GM18502 (cell line): Measurements from ENCODE around the gene SDF4.
"Not testable (repeated sequence)": the region's sequence is repeated elsewhere in the genome, so short reads cannot be mapped to it uniquely, and the experiment has no call there.

Source experiments
- ATAC-seq: cut with Tn5 transposase; IDR thresholded peaks from one replicate; pipeline ENCODE4 v1.9.1; 2021; ENCODE audit warnings: mild to moderate bottlenecking; ENCODE audit not compliant: unreplicated experiment, poor library complexity

Gene SDF4

DNA sequence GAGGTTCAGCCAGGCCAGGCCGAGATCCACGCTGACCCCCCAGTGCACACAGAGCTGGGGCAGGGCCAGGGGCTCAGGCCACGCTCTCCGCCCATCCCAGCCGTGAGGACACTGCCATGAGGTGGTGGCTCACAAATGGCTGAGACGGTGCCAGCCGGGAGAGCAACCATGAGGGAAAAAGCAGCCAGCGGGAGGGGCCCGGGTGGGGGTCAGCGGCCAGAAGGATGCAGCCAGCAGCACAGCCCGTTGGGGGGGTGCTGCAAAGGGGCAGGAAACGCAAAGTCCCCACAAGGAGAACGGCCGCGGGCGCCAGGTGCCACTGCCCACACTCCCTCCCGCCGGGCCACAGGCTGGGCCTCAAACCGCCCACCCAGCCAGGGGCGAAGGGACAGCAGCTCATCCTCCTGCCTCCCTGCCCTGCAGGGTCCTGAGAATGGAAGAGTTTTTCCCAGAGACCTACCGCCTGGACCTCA is 49.8 kb downstream of the SDF4 start:
- no peak for ATAC-seq

DNA sequence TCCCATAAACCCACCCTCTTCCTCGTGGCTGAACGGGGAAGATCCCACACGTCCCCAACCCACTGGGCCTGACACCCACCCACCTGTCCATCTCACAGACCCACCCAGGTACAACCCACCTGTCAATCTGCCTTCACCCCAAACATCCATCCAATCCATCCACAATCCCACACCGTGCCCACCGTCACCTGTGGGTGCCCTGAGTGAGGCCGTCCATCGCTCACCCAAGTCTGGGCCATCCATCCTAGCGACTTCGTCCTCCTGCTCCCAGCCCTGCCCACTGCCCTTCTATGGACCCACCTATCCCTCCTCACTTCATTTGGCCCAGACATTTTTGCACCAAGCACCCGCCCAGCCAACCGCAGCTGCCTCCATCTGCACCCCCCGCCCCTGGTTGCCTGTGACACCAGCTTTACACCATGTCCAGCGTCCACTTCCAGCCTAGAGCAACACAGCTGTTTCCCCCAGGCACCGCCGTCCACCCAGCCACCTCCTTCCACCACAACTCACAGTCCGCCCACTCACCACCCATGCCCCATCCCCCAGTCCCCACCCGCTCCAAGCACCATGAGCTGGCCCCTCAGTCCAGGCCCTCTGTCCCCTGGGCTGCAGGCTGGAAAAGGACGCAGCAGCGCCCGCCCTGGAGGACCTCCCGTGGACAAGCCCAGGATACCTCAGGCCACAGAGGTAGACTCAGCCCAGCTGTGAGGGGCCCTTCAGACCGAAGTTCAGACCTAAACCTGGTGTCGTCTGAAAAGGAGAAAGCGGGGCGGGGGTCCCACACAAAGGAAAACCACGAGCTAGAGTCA is 50.5 kb downstream of the SDF4 start:
- no peak for ATAC-seq

DNA sequence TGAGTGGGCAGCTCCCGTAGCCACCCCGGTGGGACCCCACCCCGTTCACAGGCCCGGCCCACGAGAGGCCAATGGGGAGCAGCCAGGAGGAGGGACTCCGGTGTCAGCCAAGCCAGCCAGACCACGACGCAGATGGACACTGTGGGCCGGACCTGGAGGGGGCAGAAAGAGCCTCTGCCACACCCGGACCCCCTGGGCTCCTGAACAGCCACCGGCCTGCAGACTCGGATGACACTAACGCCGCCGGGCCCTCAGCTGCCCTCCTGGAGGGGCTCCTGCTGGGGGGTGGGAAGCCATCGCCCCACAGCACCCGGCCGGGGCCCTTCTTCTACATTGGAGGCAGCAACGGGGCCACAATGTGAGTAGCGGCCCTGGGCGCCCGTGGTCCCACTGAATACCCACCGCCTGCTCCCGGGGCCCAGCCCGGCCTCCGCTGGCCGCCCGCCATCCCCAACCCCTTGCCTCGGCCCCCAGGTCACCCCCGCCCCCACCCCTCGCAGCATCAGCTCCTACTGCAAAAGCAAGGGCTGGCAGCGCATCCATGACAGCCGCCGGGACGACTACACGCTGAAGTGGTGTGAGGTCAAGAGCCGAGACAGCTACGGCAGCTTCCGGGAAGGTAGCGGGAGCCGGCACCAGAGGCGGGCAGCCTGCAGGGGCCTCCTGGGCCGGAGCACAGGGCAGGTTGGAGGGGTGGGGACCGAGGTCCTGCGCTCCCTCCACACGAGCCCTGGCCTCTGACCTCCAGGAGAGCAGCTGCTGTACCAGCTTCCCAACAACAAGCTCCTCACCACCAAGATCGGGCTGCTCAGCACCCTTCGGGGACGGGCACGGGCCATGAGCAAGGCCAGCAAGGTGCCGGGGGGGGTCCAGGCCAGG is 51.6 kb downstream of the SDF4 start:
- ATAC-seq = no peak

DNA sequence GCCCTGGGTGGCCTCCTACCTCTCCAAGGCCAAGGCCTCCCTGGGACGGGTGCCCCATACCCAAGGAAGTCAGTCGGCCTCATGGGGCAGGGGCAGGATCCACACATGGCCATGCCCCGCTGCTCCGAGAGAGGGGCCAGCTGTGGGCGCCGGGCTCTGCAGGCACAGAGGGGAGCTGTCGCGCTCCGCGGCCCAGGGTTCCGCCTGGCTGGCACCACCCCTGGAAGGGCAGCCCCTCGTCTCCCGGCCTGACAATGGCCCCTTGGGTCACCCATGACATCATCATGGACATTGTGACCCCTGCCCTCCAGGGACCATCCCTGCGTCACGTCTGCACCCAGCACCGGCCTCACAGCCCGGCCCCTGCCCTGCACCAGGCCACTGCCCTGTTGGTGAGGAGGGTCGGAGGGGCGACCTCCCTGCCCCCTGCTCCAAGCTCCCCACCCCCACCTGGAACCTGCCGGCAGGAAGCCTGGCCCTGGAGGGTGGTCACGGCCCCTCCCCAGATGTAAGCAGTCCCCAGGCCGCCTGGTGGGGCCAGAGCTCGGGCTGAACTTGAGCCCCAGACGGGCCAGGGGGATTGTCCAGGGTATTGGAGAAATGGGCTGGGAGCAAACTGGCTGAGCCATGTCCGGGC is 52.3 kb downstream of the SDF4 start:
- ATAC-seq = no peak

DNA sequence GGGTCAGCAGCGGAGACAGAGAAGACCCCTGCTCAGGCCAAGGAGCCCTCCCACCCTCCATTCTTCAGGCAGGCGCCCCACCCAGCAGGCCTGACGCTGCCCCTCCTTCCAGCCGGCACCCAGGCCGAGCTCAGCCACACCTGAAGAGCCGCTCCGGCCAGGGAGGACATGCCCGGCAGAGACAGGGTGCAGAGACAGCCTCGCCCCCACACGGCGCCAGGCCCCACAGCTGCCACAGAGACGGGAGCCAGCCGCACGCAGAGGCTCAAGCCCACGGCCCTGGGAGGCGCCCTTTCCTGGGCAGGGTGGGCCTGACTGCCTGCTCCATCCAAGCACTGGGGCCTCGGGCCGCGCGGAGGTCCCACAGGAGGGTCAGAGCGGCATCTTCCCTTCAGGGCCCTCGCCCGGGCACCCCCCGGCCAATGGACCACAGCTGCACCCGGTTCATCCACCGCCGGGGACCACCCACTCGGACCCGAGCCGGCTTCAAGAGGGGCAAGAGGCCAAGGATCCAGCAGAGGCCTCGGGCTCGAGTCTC is 52.9 kb downstream of the SDF4 start:
- ATAC-seq = no peak

DNA sequence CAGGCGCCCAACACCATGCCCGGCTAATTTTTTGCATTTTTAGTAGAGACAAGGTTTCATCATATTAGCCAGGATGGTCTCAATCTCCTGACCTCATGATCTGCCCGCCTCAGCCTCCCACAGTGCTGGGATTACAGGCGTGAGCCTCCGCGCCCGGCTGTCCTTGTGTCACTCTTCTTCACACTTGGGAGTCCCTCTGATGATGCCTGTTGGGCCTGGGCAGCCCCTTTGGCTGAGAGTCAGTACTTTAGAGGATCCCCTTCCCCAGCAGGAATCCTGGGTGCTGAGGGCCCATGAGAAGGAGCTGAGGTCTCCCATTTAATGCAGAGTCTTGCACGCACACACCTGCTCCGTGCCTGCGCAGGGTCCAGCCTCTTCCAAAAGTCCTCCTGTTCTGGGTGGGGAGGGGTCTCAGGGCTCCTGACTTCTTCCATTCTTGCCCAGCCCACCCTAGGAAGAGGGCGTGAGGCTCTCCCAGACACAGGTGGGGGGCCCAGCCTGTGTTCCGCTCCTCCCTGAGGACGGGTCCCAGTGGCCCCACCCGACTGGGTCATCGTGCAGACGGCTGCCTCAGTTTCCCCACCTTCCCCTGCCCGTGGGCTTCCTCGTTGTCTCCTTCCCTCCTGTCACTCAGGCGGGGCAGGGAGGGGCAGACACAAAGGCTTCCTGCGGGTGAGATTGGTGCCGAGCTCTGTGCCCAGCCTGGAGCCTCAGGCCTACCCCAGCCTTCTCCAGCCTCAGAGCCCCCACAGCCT is 54.2 kb downstream of the SDF4 start:
- no peak for ATAC-seq

DNA sequence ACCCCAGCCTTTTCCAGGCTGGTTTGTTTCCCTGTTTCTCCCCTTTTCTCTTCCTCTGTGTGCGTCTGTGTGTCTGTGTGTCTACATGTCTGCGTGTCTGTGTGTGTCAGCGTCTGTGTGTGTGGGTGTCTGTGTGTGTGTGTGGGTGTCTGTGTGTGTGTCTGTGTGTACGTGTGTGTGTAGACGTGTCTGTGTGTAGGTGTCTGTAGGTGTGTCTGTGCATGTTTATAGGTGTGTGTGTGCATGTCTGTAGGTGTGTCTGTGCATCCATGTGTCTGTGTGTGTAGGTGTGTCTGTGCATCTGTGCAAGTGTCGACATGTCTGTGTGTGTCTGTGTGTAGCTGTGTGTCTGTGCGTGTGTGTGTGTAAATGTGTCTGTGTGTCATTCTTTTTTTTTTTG is 54.9 kb downstream of the SDF4 start:
- no peak for ATAC-seq

DNA sequence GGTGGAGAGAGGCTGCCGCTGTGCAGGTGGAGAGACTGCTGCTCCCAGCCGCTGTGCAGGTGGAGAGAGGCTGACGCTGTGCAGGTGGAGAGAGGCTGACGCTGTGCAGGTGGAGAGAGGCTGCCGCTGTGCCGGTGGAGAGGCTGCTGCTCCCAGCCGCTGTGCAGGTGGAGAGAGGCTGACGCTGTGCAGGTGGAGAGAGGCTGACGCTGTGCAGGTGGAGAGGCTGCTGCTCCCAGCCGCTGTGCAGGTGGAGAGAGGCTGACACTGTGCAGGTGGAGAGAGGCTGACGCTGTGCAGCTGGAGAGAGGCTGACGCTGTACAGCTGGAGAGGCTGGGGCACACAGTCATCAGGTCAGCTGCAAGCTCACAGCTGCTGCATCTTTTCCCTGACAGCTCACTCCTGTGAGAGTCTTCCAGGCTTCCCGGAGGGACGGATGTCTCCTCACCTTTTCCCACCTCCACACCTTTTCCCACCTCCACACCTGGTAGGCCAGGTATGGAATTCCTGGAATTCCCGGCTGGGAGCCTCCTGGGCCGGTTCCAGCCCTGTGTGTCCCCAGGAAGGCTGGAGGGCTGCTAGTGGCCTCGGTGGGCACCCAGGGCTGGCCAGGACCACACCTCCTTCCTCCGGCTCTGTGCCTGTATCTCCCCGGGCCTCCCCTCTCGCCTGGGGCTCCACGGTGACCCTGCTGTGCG is 55.6 kb downstream of the SDF4 start:
- ATAC-seq = not testable (repeated sequence)

DNA sequence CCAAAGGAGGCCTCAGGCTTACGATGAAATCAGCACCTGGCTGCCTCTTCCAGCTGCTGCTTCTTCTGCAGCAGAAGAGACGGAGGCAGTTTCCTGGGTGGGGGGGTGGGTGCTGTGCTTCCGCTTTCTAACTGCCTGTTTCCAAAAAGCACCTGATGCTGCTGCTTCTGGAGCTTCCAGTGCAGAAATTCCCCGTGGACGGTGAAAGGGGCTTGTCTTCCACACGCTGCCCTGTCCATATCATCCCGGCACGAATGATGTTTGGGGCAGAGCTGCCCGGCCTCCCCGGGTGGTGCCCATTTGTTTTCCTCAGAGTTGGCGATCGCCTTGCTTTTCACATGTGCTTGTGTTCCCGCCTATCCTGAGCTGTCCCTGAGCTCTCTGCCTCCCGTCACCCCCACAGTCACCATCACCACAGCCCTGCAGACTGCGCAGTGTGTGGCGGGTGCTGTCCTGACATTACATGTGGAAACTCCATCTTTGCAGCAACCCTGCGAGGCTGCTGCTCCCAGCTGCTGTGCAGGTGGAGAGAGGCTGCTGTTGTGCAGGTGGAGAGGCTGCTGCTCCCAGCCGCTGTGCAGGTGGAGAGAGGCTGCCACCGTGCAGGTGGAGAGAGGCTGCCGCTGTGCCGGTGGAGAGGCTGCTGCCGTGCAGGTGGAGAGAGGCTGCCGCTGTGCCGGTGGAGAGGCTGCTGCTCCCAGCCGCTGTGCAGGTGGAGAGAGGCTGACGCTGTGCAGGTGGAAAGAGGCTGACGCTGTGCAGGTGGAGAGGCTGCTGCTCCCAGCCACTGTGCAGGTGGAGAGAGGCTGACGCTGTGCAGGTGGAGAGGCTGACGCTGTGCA is 56.4 kb downstream of the SDF4 start:
- no peak for ATAC-seq

DNA sequence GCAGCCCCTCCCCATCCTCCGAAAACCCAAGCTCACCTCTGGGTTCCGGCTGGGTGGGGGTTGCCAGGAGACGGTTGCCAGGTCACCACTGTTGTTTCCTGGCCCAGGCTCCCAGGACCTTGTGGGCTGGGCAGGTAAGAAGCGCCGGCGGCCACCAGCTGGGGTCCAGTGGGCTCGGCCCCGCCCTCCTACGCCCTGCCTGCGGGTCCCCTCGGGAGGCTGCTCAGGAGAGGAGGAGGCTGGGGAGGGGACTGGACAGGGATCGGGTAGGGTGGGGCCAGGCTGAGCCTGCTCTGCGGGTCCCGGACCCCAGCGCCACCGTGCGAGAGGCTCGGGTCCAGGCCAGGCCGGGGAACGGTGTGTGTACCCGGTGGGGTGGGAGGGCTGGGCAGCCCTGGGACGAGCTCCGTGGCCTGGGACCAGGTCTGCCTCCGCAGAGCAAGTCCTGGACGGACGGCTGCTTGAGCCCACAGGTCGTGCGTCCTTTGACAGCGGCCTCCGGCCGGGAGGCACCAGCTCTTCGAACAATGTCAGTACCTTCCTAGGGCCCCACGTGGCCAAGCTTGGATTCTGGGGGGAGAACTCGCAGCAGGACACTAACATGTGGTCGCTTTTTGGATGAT is 57.9 kb downstream of the SDF4 start, which contains the start of gene TTLL10:
Gene TTLL10, plus strand, starts transcription at position 88 of the 623 bp plus-strand sequence. CDS start 5,336 bp downstream, outside the sequence.
- ATAC-seq = no peak

DNA sequence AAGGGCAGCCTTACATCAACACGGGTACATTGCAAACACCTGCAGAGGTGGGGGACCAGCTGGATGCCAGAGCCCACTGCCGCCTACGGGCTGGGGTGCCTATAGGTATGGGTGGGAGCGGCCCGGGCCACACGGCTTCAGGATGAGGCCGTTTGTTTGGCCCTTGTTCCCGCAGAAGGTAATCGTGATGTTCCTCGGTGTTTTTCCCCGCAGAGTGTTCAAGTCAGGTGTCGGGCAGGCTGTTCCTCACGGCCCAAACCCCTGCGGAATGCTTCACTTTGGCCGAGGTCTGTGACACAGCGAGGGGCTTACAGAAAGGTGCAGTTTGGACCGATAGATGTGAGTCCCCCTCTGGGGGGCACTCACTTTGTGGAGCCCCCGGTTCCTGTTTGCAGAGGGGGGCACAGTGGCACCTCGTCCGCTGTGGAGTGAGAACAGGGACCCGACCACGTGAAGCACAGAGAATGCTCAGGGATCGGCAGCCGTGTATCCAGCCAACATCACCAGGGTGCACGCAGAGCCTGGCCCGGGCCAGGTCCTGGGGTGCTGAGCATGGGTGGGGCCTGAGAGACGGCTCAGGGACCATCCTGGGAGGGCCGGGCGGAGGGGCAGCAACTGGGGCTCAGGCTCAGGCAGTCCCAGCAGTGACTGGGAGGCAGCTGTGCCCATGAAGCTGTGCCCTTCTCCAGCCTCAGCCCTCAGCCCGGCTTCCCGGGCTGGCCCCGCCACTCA is 58.6 kb downstream of the SDF4 start:
- ATAC-seq = no peak

DNA sequence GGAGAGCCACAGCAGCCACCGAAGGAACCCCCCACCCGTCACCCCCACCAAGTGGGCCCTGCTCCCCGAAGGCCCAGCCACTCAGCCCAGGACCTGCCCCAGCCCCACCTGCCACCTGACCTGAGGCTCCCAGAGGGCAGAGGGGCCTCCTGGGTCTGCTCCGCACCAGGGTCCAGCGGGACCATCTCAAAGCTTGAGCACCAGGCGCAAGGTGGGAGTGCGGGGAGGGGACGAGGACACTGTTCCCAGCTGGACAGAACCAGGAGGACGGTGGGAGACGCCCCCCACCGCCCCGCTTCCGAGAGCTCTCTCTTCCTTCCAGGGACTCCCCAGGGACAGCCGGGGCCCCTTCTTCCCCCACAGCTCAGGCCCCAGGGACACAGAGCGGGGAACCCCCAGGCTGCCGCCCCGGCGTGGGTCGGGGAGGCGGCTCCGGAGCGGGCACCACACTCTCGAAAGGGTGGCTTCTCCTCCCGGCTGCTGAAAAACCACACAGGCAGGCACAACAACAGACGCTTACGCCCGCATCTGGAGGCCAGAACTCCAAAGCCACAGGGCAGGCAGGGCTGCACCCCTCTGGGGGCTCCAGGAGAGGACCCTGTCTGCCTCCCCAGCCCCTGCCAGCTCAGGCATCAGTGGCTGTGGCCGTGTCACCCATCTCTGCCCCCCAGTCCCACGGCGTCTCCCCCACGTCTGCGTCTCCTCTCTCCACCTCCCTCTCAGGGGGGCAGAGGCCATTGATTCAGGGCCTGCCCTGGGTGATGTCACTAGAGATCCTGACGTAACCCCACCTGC is 60.1 kb downstream of the SDF4 start:
- ATAC-seq = no peak

DNA sequence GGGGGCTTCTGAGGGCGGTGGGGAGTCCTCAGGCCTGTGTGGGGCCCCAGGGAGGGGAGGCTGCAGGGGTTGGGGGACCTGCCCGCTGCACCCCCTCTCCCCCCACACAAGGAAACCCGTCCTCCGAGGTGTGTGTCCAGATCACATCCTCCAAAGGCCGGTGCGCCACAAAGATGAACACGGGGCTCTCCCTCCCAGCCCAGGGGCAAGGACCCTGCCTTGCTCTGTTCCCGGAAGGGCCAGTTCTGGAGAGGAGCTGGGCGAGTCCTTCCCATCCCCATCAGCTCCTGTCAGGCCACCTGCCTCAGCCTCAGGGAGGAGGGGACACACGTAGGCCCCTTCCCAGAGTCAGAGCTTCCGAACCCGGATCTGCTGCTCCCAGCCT is 60.6 kb downstream of the SDF4 start:
- no peak for ATAC-seq

DNA sequence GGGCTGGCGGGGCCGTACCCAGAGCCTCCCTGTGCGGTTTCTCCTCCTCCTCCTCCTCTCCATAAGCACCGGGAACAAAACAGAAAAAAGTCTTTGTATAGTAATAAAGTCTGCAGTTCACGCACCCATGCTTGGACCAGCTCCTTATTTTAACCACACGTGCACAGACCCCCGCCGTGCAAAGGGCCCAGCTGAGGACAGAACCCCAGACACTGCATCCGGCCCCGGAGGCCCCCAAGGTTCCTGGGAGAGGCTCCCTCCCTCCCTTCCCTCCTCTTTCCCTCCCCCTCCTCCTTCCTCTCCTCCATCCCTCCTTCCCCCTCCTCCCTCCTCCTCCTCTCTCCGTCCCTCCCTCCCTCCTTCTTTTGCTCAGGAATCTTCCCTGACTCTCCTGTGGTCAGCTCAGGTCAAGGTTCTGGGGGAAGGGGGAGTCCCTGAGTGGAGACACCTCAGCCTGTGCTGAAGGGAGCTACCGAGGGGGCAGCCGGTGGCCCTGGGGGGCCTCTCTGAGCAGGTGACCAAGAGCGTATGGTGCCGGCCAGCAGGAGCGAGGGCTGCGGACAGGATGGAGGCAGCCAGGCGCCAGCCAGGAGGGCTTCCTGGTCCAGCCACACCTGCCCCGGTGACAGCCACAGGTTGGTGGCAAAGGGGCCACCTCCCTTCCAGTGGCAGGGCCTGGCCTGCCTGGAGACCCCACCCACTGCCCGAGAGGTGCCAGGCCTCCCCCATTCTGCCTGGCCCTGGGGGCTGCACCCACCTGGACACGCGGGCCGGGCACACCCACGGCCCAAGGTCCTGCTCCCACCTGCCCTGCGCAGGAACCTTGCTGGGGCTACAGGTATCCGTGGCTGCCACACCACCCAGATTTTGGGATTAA is 61.3 kb downstream of the SDF4 start:
- no peak for ATAC-seq

DNA sequence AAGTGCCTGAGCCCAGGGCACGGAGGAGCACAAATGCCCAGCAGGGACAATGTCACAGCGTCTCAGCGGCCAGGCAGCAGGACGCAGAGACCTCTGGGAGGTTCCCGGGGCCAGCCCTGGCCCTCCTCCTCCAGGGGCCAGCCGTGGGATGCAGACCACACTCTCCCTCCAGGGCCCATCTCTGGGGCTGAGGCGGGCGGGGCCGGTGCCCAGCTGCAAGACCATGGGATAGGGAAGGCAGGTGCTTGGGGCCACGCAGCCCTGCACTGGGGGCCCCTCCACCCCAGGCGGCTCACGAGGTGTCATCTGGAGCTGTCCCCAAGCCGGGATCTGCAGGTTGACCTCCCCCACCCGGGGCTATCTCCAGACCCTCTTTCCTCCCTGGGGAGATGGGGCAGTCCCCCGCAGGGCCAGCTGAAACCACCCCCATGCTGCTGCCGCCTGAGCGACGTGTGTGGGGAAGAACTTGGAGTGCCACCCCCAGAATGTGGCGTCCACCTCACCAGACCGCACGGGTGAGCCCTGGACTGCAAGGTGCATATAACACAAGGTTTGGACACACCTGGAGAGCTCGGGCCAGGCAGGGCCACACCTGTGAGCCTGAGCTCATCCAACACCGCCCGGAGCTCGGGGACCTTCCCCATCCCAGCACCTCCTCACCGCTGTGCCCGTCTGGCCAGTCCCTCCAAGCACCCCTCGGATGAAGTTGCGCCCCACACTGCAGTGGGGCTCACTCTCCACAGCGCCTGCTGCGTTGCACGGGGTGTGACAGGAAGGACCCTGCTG is 62.2 kb downstream of the SDF4 start:
- no peak for ATAC-seq
